NOMO-1 treated with dmso at 0.1 percent for 144 hours (cell line): ENCODE data around the gene PGAM2.
"Not testable (repeated sequence)": the region's sequence is repeated elsewhere in the genome, so short reads cannot be mapped to it uniquely, and the experiment has no call there.

ENCODE experiments used
- DNase-seq: peaks from one replicate; lab custom pipeline; 2025; ENCODE audit not compliant: unreplicated experiment; lab: John Stamatoyannopoulos, UW

Gene PGAM2

GRCh38 chr7:44052771-44053365, 12.5 kb downstream of the PGAM2 start:
- no peak for DNase-seq

GRCh38 chr7:44051611-44052220, 13.7 kb downstream of the PGAM2 start:
- DNase-seq: no peak

GRCh38 chr7:44050915-44051560, 14.3 kb downstream of the PGAM2 start:
- no peak for DNase-seq

- no peak for DNase-seq
Observed at GRCh38 chr7:44050121-44050914, 15.0 kb downstream of the PGAM2 start.

GRCh38 chr7:44048031-44048795, 17.2 kb downstream of the PGAM2 start:
- no peak for DNase-seq

GRCh38 chr7:44046321-44047061, 18.9 kb downstream of the PGAM2 start:
- peak; percentile 90 for DNase-seq

GRCh38 chr7:44045226-44046014, 19.9 kb downstream of the PGAM2 start:
- peak; percentile 51 for DNase-seq

GRCh38 chr7:44044315-44045225, 20.8 kb downstream of the PGAM2 start, which contains the start of gene DBNL:
TSS of gene DBNL (plus strand) at chr7:44044702. CDS start at chr7:44044738, 36 bp downstream.
- peak; percentile 81 for DNase-seq

- DNase-seq: no peak
Observed at GRCh38 chr7:44043902-44044301, 21.5 kb downstream of the PGAM2 start.

GRCh38 chr7:44042221-44042620, 23.1 kb downstream of the PGAM2 start:
- DNase-seq: no peak

- DNase-seq: not testable (repeated sequence)
Observed at GRCh38 chr7:44040493-44040891, 24.9 kb downstream of the PGAM2 start.

GRCh38 chr7:44039800-44040492, 25.4 kb downstream of the PGAM2 start:
- DNase-seq: not testable (repeated sequence)

- not testable (repeated sequence) for DNase-seq
Observed at GRCh38 chr7:44038961-44039558, 26.3 kb downstream of the PGAM2 start.

- not testable (repeated sequence) for DNase-seq
Observed at GRCh38 chr7:44038553-44038952, 26.8 kb downstream of the PGAM2 start.

GRCh38 chr7:44037951-44038350, 27.4 kb downstream of the PGAM2 start:
- not testable (repeated sequence) for DNase-seq

- not testable (repeated sequence) for DNase-seq
Observed at GRCh38 chr7:44036364-44036763, 29.0 kb downstream of the PGAM2 start.
